Endometrium (tissue), 2 donors: Measurements from ENCODE around the gene ARF1.

Experiments used
- FAIRE-seq: peaks from 2 replicates; lab custom pipeline; 2012; peaks lifted over from hg19 to GRCh38; lab: Jason Lieb, UNC
- donor health status: control.
- donor health status: control.

The ARF1 gene

DNA sequence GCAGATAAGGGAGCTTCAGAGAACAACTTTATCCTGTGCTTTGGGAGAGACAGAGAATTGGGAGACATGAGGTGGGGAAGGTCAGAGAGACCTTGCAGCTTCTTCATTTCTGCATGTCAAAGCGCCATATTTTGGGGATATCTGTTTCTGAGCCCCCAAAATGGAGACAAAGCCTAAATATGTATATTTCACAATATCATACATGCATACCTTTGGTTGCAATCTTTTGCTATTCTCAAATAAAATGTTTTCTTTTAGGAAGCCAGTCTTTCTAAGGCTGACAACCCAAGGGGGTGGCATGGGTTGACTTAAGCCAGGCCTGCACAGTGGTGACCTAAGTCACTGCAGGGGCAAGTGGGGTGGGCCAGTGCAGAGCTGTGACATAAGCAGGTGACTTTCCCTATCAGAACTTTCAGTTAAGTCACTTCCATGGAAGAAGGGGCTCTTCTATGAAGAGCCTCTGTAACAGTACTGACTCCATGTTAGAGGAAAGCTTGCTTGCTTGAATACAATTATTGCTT, 40.5 kb downstream of the ARF1 start:
- FAIRE-seq = no peak

DNA sequence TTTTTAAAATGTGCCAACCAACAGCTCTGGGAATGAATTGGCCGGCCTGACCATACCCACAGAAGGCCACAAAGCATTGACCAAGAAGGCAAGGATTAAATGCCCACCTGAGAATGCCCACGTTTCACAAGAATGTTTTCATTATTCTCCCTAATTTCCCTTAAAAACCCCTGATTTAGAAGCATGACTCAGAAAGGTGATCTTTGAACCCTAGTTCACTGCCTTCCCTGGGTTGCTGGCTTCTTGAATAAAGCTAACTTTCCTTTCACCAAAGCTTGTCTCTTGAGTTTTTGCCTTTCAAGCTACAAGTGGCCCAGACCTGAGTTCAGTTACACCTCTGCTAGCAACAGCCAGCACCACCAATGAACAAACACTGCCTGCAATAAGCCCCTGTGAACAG, 41.0 kb downstream of the ARF1 start:
- no peak for FAIRE-seq

DNA sequence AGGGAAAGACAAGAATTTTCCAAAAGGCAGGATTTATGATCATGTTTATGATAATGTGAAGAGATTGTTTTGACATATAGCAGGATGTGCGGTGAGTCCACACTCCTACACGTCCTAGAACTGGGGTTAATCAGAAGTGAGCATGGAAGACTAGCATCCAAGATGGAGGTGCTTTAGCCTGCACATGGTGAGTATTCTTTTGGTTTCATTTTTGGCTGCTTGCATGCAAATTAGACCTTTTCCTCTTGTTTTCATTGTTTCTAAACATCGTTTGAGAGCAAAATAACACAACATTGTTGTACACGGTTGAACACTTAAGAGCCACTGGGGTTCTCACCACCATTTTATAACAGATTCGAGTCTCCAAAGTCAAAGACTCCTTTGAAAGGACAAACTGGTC, 42.7 kb downstream of the ARF1 start:
- FAIRE-seq = no peak

DNA sequence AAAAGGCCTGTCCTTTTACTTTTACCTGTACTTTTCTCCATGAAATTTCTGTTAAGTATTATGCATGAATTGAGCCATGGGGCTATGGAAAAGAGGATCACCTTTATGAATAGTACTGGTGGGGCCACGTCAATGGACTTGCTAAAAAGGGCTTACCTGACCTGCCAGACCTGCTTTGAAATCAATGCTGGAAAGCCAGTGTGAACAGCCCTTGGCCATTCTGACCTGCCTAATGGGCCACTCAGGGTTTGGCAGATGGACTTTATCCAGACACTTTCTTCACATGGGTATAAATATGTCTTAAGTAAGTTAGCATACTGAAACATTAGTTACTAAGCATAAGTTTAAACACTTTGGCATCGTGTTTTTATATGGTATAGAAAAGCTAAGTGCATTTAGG, 49.3 kb downstream of the ARF1 start:
- no peak for FAIRE-seq

GRCh38 chr1:228134591-228134990, 52.1 kb downstream of the ARF1 start:
- FAIRE-seq = no peak

- no peak for FAIRE-seq
Observed at GRCh38 chr1:228136901-228137300, 54.4 kb downstream of the ARF1 start.

DNA sequence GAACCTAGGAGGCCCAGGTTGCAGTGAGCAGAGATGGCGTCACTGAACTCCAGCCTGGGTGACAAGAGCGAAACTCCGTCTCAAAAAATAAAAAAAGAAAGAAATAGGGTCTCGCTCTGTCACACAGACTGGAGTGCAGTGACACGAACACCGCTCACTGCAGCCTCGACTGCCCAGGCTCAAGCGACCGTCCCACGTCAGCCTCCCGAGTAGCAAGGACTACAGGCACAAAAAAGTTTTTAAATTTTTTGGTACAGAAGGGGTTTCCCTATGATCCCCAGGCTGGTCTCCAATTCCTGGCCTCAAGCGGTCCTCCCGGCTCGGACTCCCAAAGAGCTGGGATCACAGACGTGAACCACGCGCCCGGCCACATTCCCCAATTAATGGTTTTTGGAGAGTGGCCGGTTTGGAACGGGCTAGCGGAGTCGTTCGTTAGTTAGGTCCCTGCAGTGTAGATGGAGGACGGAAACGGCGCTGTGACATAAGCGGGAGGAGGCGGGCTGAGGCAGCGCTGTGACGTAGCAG, 57.0 kb downstream of the ARF1 start:
- FAIRE-seq = no peak

- peak; percentile 96 for FAIRE-seq
Observed at GRCh38 chr1:228139931-228140723, 57.6 kb downstream of the ARF1 start, which contains the start of gene GUK1. GUK1 (plus strand) TSS chr1:228140279; CDS start chr1:228140303, 24 bp downstream.

GRCh38 chr1:228140724-228141225, 58.3 kb downstream of the ARF1 start:
- FAIRE-seq = no peak

GRCh38 chr1:228141226-228142044, 58.9 kb downstream of the ARF1 start:
- FAIRE-seq = no peak

GRCh38 chr1:228142155-228142691, 59.7 kb downstream of the ARF1 start:
- no peak for FAIRE-seq

DNA sequence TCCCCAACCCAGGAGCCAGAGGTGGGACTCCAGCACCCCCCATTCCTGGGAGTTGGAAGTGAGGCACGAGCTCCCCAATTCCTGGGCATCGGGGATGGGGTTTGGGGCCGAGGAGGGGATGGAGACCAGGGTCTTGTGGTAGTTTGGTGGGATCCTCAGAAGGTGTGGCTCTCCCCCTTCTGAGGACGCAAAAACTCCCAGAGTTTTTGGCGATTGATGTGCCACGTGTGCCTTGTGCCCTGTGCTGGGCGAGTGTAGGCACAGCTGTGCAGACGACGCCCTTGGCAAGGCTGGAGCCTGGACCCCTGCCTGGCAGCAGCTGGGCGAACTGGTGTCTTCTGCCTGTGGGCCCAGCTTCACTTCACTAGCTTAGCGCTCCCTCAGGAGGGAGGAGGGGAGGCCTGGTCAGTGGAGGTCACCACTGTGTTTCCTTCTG, 60.2 kb downstream of the ARF1 start:
- no peak for FAIRE-seq

DNA sequence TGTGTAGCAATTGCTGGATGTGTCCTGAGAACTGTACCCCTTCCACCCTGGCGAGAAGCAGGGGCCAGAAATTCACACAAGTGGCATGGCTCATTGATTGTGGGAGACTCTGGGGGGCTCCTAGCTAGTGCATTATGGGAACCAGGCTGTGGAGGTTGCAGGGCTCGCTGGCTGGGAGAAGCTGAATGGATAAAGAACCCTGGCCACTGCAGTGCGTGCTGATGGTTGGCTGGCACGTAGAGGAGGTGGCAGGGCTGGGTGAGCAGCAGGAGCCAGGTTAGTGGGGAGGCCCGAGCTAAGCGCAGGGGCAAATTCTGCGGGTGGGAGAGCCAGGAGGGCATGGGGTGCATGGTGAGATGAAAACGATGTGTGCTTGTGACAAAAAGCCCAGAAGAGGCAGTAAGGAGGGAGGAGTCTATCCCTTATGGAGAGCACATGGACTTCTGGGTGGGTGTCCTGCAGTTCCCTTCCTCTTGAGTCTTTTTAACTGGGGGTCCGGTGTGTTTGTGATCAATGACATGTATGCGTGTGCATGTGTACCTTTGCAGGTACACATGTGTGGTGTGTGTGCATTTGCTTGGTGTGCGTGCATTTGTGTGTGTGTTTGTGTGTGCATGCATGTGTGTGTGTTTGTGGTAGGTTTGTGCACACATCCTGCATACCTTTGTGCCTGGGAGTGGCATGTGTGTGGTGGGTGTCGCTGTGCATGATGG, 61.1 kb downstream of the ARF1 start:
- FAIRE-seq = no peak

GRCh38 chr1:228144193-228144992, 61.9 kb downstream of the ARF1 start:
- no peak for FAIRE-seq

DNA sequence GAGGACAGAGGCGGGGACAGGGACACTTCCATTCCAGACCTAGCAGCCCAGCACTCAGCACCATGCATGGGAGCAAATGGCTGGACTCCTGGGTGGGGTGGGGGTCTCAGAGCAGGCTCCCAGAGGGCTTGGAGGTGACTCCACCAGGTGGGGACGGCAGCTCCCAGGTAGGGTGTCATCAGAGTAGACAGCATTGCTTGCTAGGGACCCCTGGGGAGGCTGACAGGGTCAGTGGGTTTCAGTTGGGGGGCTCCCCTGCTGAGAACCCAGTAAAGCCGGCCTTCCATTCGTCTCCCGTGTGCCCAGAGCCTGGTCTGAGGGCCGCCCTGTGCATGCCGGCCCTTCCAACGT, 62.5 kb downstream of the ARF1 start:
- no peak for FAIRE-seq

GRCh38 chr1:228145463-228146416, 63.2 kb downstream of the ARF1 start:
- no peak for FAIRE-seq

DNA sequence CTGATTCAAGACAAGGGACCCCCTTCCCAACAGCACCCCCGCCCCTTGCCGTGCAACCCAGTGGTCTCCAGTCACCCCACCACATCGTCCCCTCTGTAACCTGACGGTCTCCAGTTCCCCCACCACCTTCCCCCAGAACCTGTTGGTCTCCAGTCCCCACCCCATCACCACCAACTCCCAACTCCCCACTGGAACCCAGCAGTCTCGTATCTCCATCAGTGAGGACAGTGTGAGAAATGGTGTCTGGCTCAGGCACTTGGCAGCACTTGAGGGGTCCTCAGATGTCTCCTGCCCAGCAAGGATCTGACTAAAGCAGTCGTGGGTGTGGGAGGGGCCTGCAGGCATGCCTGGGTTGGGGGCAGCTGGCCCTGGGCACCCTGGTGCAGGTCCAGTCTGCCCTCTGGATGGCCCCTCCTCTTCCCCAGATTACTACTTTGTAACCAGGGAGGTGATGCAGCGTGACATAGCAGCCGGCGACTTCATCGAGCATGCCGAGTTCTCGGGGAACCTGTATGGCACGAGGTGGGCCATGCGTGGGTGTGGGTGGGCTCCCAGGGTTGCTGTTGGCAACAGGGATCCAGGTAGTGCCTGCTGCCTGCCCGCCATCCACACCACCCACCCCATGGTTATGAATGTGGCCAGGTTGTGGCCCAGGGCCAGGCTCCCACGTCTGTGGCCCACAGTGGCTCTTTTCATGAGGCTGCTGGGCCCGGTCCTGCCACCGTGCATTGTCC, 64.1 kb downstream of the ARF1 start:
- no peak for FAIRE-seq

- no peak for FAIRE-seq
Observed at GRCh38 chr1:228147151-228147693, 64.7 kb downstream of the ARF1 start.

DNA sequence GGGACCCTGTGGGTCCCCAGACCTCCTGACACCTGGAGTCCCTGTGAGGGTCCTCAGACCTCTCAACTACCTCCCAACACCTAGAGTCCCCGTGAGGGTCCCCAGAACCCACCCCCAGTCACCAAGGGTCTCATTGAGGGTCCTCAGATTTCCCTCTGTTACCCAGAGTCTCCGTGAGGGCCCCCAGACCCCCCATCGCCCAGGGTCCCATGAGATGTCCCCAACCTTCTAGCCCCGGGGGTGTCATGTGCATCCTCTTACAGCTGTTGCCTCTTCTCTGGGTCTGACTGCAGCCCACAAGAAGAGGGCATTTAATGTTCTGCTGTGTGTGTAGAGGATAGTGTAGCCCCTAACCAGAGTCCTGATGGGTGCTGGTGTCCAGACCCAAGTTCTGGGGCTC, 65.3 kb downstream of the ARF1 start:
- FAIRE-seq = no peak
